RWPE2 (cell line): ENCODE measurements around the gene ACER2.

Experiments
- ATAC-seq: fragments of 200-7000 bp; cut with Tn5 transposase; 3 replicates; pipeline ENCODE4 v1.9.1; 2021; ENCODE audit warnings: low read depth
- DNase-seq: peaks from one replicate; pipeline ENCODE4 v3.0.0-alpha.2; 2020; ENCODE audit warnings: low spot score
- H3K27ac ChIP-seq: fragments of 450-650 bp; 2 replicates; pipeline ENCODE4 v1.5.1; 2017; ENCODE audit warnings: mild to moderate bottlenecking; ENCODE audit not compliant: poor library complexity, severe bottlenecking
- H3K27me3 ChIP-seq: fragments of 250-450 bp; sonication (Bioruptor Pico); 2 replicates; pipeline ENCODE4 v1.5.1; 2021; ENCODE audit warnings: mild to moderate bottlenecking, moderate library complexity; ENCODE audit not compliant: insufficient read depth, poor library complexity, severe bottlenecking
- H3K36me3 ChIP-seq: fragments of 250-450 bp; sonication (Bioruptor Pico); 2 replicates; pipeline ENCODE4 v1.5.1; 2020; ENCODE audit warnings: low read depth, mild to moderate bottlenecking, moderate library complexity
- H3K4me1 ChIP-seq: fragments of 250-450 bp; sonication (Bioruptor Pico); 2 replicates; pipeline ENCODE4 v1.5.1; 2021; ENCODE audit warnings: mild to moderate bottlenecking, moderate library complexity; ENCODE audit not compliant: insufficient read depth, poor library complexity, severe bottlenecking
- H3K4me3 ChIP-seq: fragments of 250-450 bp; sonication (Bioruptor Pico); 2 replicates; pipeline ENCODE4 v1.5.1; 2021; ENCODE audit warnings: mild to moderate bottlenecking, moderate library complexity; ENCODE audit not compliant: severe bottlenecking
- H3K9me3 ChIP-seq: fragments of 250-450 bp; sonication (Bioruptor Pico); 2 replicates; pipeline ENCODE4 v1.5.1; 2021; ENCODE audit warnings: mild to moderate bottlenecking, moderate library complexity; ENCODE audit not compliant: severe bottlenecking
- CTCF ChIP-seq: fragments of 450-650 bp; IDR thresholded peaks from one replicate; pipeline ENCODE4 v1.5.1; 2017; ENCODE audit warnings: mild to moderate bottlenecking, moderate library complexity; ENCODE audit not compliant: poor library complexity, severe bottlenecking

ACER2 gene

DNA sequence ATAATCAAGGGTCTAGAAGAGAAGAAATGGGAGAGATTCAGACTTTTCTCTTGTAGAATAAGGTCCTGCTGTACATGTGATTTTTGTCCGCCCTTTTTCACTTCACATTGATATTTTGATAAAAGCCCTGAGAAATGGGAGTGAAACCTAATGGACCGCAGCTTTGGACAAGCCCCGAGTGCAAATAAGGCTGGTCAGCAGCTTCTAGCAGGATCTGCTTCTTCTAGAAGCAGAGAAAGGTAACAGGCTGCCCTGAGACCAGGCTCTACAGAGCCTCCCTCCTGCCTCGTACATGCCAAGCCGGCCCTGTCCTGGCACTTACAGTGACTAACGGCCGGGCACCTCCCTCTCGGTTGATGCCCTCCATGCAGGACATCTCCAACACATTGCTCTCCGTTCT is 33.4 kb downstream of the ACER2 start:
- no peak for ATAC-seq

GRCh38 chr9:19445452-19445851 is 36.6 kb downstream of the ACER2 start:
- Histone ChIP-seq H3K27ac (no peak overlapping the region), H3K27me3 (no peaks in the 10 kb centered on the region), H3K4me3 (no peak overlapping the region), H3K4me1 (no peaks in the 10 kb centered on the region), H3K36me3 (no peaks in the 10 kb centered on the region), H3K9me3 (no peaks in the 10 kb centered on the region)
- no peak for TF ChIP-seq CTCF
- DNase-seq, result no peak
- ATAC-seq, result no peak

More for the DNA sequence above, 33.4 kb downstream of the ACER2 start:
- Histone ChIP-seq H3K27ac (no peak overlapping the region), H3K27me3 (no peaks in the 10 kb centered on the region), H3K4me3 (no peak overlapping the region), H3K4me1 (no peaks in the 10 kb centered on the region), H3K9me3 (no peaks in the 10 kb centered on the region), H3K36me3 (no peaks in the 10 kb centered on the region)
- DNase-seq, result no peak
- no peak for TF ChIP-seq CTCF

DNA sequence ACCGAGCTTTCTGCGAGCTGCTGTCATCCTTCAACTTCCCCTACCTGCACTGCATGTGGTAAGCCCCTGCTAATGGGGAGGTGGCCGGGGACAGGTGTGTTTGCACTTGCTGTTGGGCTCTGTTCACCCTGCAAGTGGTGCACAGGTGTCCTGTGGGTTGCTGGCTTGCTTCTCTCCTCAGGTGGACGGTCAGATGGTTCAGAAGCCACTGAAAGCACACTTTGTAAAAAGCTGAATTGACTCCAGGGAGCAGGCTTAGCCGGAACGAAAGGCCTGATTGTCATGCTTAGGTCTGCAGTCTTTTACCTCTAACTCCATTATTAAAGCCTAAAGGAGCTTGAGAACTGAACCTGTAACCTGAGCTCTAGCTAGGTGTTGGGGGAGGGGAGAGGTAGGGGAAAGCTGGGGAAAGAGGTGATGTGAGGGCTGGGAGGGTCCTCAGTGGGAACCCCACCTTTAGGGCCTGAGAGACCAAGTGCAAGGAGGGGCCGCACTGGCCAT is 37.6 kb downstream of the ACER2 start:
- Histone ChIP-seq H3K9me3 (no peaks in the 10 kb centered on the region), H3K36me3 (no peaks in the 10 kb centered on the region), H3K27ac (no peak overlapping the region), H3K4me1 (no peaks in the 10 kb centered on the region), H3K4me3 (no peak overlapping the region), H3K27me3 (no peaks in the 10 kb centered on the region)
- DNase-seq (no peak), ATAC-seq (no peak)
- TF ChIP-seq CTCF, result no peak

DNA sequence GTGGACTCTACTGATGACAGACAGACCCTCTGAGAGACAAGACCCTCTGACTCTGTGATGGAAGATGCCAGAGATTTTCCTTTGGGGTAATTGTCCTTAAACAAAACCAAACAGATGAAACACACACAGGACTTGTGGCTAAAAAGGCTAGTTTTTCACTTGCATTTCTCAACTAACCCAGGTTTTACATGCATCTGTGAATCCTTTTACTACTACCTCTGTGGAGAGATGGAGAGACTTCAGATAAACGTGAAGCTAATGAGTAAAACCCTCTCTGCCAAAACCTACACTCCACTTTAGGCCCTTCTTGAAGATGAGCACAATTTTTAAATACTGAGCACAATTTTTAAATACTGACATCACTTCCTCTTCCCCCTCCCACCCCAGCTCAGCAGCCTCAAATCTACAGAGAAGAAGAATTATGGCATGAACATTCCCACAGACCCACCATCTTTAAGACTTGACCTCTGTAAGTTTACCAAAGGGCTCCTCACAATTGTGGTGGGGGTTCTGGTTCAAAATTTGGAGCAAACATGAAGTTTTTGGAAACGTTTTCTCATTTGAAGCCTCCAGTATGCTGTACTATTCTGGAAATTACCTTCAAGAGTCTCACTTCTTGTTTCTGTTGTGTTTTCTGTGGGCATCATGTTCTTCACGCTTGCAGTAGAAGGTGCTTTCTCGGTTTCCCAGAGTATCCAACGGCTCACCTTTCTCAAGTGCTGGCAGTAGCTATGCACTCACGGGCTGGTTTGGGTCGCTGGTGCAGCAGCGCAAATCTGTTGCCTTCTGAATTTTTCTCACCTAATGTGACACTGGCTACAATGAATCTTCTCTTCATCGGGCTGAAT is 42.7 kb downstream of the ACER2 start:
- no peak for TF ChIP-seq CTCF
- ATAC-seq, result no peak

DNA sequence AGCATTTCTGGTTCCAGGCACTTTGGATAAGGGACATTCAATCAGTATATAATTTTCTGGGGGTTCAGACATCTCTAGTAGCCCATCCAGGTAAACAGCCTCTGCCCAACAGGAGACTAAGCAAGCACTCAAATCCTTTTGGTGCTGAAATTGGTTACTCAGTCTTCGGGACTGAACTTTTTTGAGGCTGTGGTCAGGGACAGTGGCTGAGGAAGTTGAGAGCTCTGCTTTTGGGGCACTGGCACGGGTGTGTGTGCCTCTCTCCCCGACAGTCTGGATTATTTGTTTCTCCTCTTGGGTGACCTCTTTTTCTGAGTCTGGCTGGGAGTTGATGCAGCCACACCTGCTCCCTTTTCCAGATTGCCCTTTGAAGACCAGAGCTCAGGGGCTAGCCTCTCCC is 47.6 kb downstream of the ACER2 start:
- DNase-seq, result no peak
- Histone ChIP-seq H3K36me3 (no peaks in the 10 kb centered on the region), H3K27me3 (no peaks in the 10 kb centered on the region), H3K9me3 (no peaks in the 10 kb centered on the region), H3K4me1 (no peaks in the 10 kb centered on the region), H3K27ac (no peak overlapping the region), H3K4me3 (no peak overlapping the region)
- ATAC-seq, result no peak; the same call in 2 of the 3 replicates
- TF ChIP-seq CTCF, result no peak

More for the DNA sequence above, 42.7 kb downstream of the ACER2 start:
- H3K4me3 ChIP-seq, result no peak overlapping the region
- no peaks in the 10 kb centered on the region for H3K36me3 ChIP-seq
- H3K27ac ChIP-seq, result no peak overlapping the region
- H3K9me3 ChIP-seq, result no peaks in the 10 kb centered on the region
- H3K27me3 ChIP-seq, result no peaks in the 10 kb centered on the region
- no peaks in the 10 kb centered on the region for H3K4me1 ChIP-seq
- DNase-seq, result no peak
